Hippocampal formation (tissue), 2 donors: ENCODE data around the gene RNF115.

Experiments used
- DNase-seq, 2 donors: peaks; one replicate each; lab custom pipeline; 2025; lab: John Stamatoyannopoulos, UW

The RNF115 gene

DNA sequence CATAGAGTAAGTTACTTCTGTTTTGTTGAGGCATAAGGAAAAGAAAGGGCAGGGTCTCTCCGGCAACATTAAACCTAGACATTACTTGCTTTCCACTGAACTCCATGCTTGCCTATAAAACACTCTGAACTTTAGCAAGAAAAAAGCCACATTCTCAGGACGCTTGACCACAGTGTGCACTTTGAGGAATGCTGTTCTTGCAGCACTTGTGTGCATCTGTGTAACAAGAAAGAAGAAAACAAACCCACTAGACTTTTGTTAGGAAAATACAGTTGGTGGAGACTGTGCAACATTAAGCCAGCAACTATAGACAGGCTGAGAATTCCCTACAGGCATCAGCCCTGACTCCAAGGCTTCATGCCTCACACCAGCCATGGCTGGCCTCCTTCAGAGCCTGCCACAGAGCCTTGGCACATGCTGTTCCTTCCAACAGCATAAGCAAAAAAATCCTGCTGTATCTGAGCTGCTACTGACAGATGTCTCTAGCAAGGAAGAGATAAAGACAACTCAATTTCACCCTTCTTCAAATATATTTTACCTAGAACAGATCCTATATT, 122.5 kb downstream of the RNF115 start:
- DNase-seq: no peak

DNA sequence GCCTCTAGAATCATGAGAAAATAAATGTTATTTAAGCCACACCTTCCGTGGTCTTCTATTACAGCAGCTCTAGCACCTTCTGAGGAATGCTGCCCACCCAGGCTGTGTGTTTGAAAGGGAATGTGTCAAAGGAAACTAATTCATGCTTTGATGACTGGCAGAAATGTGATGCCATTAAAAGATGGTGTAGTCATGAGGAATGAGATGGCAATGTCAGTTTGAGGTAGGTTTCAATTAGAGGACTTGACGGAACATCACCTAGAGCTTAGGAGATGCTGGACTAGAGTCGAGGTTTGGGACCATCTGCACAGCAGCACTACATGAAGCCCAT, 127.3 kb downstream of the RNF115 start:
- DNase-seq: no peak

DNA sequence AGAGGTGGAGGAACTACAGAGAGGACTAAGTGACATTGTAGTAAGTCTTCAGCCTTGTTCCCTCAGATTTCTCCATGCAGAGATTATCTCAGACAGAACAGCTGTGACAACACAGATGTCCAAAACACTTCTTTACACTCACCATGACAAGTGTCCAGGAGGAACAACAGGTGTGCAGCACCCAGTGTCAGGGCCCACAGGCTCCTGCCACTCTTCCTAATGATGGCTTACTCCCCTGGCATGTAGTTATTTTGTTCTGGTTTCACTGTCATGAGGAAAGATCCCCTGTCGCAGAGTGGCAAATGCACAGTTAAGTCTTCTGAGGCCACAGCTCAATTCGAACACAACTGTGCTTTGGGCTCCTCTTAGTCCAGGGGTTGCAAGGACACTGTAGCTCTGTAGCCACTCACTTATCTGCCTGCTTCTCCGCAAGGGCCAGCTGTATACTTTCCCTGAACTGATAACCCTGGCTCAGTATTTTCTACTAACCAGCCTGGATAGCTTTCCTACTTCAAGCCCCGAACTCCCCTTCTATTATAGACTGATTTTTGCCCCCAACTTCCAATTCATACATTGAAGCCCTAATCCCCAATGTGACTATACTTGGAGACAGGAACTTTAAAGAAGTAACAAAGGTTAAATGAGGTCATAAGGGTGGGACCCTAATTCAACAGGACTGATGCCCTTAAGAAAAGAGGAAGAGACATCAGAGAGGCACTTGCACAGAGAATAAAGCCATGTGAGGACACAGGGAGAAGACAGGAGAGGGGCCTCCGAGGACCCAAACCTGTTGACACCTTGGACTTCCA, 127.9 kb downstream of the RNF115 start:
- DNase-seq: no peak

DNA sequence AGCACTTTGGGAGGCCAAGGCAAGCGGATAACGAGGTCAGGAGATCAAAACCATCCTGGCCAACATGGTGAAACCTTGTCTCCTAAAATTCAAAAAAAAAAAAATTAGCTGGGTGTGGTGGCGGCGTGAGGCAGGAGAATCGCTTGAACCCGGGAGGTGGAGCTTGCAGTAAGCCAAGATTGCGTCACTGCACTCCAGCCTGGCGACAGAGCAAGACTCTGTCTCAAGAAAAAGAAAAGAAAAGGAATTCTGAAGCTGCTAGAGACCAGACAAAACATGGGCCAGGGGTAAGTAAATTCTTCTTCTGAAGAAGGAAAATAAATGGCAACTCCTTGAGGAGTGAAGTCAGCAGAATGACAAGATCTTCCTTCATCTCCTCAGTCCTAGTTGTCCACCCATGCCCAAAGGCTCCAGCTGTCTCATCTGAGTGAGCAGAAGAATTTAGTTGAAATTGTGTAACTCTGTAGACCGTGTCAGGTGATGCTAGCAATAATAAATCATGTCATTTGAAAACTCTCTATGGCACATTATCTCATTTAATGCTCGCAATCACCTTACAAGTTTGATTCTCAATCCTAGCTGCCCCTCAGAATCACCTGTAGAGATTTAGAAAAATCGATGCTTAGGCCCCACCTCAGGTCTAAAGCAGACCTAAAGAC, 131.0 kb downstream of the RNF115 start:
- no peak for DNase-seq

DNA sequence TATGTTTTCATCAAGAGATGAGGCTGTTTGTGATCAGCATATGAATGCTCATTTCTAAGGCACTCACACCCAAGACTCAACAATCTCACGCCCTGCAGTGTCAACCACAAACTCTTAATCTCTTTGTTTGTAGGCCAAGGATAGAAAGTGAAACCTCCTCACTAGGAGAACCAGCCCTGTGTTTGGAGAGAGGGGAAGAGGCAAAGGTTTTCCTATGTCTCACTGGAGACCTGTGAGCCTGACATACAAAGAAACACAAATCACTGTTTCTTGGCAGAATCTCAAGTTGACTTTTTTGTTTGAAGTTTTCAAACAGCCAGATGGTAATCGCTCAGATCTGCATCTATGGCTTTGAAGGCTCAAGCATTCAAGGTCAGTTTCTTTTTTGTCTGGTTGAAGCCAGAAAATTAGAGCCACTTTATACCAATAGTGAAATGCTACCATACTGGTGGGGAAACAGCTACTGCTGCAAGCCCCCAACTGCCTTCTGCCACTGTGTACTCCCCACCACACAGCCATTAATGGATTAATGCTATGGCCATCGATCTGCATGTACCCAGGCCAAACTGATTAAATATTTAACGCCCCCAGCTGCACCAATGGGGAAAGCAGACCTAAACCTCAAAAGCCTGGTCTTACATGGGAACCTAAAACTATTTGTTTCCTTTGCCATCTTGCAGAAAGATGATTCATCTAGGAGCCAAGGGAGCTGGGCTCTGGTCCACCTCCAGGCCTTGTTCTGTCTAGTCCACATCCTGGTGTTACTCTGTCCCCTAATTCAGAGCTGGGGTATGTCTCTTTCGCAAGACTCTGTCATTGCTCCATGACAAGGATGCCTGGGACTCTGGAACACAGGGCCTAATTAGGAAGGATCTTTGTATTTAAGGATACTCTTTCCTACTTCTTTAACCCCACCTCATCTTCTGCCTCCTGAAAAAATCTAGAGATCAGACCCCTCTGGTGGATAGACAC, 133.0 kb downstream of the RNF115 start:
- no peak for DNase-seq

DNA sequence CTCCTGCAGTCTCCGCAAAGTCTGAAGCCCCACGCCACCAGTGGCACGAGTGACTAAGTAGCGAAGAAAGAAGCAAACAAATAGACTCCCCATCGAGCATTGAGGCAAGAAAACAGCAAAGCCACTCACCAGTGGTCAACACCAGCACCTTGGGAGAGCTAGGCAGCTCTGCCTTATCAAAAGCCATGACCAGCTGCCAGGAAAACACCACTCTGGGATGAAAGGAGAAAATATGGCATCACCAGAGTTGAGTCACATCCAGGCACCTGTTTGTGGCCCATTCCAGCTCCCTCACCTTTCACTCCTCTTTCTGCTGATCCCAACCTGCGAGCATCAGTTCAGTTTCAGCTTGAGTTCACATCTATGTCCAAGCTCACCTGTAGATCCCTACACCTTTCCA, 134.0 kb downstream of the RNF115 start:
- DNase-seq: no peak

DNA sequence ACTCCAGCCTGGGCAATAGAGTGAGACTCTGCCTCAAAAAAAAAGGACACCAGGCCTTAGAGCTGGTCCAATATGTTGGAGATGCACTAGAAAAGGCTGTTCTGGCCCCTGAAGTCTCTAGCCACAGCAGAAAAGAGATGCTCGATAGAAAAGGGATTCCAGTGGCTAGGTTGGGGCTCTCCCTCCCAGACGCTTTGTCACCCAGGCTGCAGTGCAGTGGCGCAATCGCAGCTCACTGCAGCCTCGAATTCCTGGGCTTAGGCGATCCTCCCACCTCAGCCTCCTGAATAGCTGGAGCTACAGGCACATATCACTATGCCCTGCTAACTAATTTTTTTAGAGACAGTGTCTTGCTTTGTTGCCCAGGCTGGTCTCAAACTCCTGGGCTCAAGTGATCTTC, 135.0 kb downstream of the RNF115 start:
- DNase-seq: no peak
